HepG2 (cell line): ENCODE results near the gene EIF5. TPM values are rescaled to one million over a fixed set of nuclear protein-coding genes. Genes with fewer than 3 reads are reported as not detected.
A peak's percentile ranks its signal among the peaks of the same experiment; 100 is the strongest.

Experiments
- CREBL2 ChIP-seq: sonication (generic); formaldehyde crosslinking; IDR thresholded peaks from 2 replicates; pipeline ENCODE4 v1.8.1; 2023; ENCODE audit warnings: missing genetic modification reagents, mild to moderate bottlenecking, borderline replicate concordance
- GPN1 ChIP-seq: sonication (generic); formaldehyde crosslinking; IDR thresholded peaks from 2 replicates; pipeline ENCODE4 v1.5.1; 2020; ENCODE audit warnings: missing genetic modification reagents, borderline replicate concordance
- HNF1B ChIP-seq: sonication (generic); formaldehyde crosslinking; IDR thresholded peaks from 2 replicates; pipeline ENCODE4 v1.5.1; 2020; ENCODE audit warnings: mild to moderate bottlenecking, moderate library complexity, missing genetic modification reagents
- HOMEZ ChIP-seq: IDR thresholded peaks from 2 replicates; pipeline ENCODE4 v1.6.1; 2016; ENCODE audit warnings: low read depth
- KDM5B ChIP-seq: sonication (generic); formaldehyde crosslinking; IDR thresholded peaks from 2 replicates; pipeline ENCODE4 v1.4.0; 2020; ENCODE audit warnings: missing genetic modification reagents, mild to moderate bottlenecking, borderline replicate concordance
- NFATC3 ChIP-seq: sonication (generic); formaldehyde crosslinking; IDR thresholded peaks from 2 replicates; pipeline ENCODE4 v1.5.1; 2020; ENCODE audit warnings: mild to moderate bottlenecking, missing genetic modification reagents
- NFE2L1 ChIP-seq: sonication (generic); formaldehyde crosslinking; IDR thresholded peaks from 2 replicates; pipeline ENCODE4 v1.4.0; 2020; ENCODE audit warnings: missing genetic modification reagents, mild to moderate bottlenecking, borderline replicate concordance
- SP1 ChIP-seq, 2 experiments: fragments of 450-650 bp in 1 of 2; sonication (generic) in 1 of 2; formaldehyde crosslinking in 1 of 2; IDR thresholded peaks; 2 replicates each; pipeline versions ENCODE4 v1.4.0 to v1.6.1; 2016 to 2020; ENCODE audit warnings: missing genetic modification reagents in 1 of 2
- ZBTB40 ChIP-seq, 2 experiments: fragments of 450-650 bp in 1 of 2; sonication (generic) in 1 of 2; formaldehyde crosslinking in 1 of 2; IDR thresholded peaks; 2 replicates each; pipeline versions ENCODE4 v1.6.1 to v1.8.0; 2016 to 2022; ENCODE audit warnings: antibody characterized with exemption in 1 of 2, mild to moderate bottlenecking in 1 of 2, missing genetic modification reagents in 1 of 2
- ZFAT ChIP-seq: sonication (generic); formaldehyde crosslinking; conservative IDR thresholded peaks from 2 replicates; pipeline ENCODE4 v1.8.1; 2023; ENCODE audit warnings: missing genetic modification reagents, inconsistent platforms
- ZKSCAN1 ChIP-seq: fragments of 150-350 bp; IDR thresholded peaks from 2 replicates; pipeline ENCODE4 v1.6.1; 2014; ENCODE audit warnings: low read length
- ZNF639 ChIP-seq: conservative IDR thresholded peaks from 2 replicates; pipeline ENCODE4 v1.6.1; 2018; ENCODE audit warnings: missing genetic modification reagents
- ZZZ3 ChIP-seq: sonication (generic); formaldehyde crosslinking; IDR thresholded peaks from 2 replicates; pipeline ENCODE4 v1.4.0; 2020; ENCODE audit warnings: missing genetic modification reagents, mild to moderate bottlenecking, borderline replicate concordance
- polyA plus RNA-seq, 8 experiments: library from polyadenylated mRNA; depleted of rRNA in 3 of 8; stranded (reverse) in 7 of 8; unstranded in 1 of 8; fragments of >200 nt; fragmentation: Illumina TruSeq in 4 of 8; extraction: Trizol in 4 of 8; gene quantifications; 2 replicates each; pipeline versions ENCODE4 v1.2.1 to v1.2.3, GENCODE V29; 2011 to 2016; ENCODE audit warnings: low read depth in 4 of 8, missing spikeins in 1 of 8, mixed read lengths in 1 of 8; ENCODE audit not compliant: insufficient read depth in 1 of 8
- total RNA-seq, 5 experiments: library from RNA; depleted of rRNA; stranded (reverse); fragments of >200 nt; fragmentation: Illumina TruSeq; extraction: Trizol; gene quantifications; 2 replicates each; pipeline ENCODE4 v1.2.3, GENCODE V29; 2016; ENCODE audit warnings: low read depth in 1 of 5

The EIF5 gene
- total and polyA plus RNA-seq, 2 of the 13 experiments (the other 11 are each of a cell fraction or from before 2014, with no cell fraction given) = 189 to 281 TPM

GRCh38 chr14:103334644-103335622 is 896 bp downstream of the EIF5 start (continued):
- TF ChIP-seq HOMEZ (CRISPR knock-in tag) (no peak), NFE2L1 (CRISPR knock-in tag) (no peak), ZFAT (CRISPR knock-in tag) (no peak), NFATC3 (CRISPR knock-in tag) (no peak), CREBL2 (CRISPR knock-in tag) (no peak), SP1 (IDR thresholded peaks at IDR 0.05) (no peak), SP1 (CRISPR knock-in tag; IDR thresholded peaks at IDR 0.05) (no peak), ZZZ3 (CRISPR knock-in tag) (no peak), GPN1 (no peak), ZKSCAN1 (no peak), HNF1B (CRISPR knock-in tag) (no peak), ZNF639 (CRISPR knock-in tag) (peak; percentile 50; the same call in 1 of the 2 replicates), ZBTB40 (IDR thresholded peaks at IDR 0.05) (no peak), ZBTB40 (CRISPR knock-in tag; IDR thresholded peaks at IDR 0.05) (no peak), KDM5B (no peak; the same call in 1 of the 2 replicates)
